ENCODE data around the gene VPS16. TPM values are rescaled to one million over a fixed set of nuclear protein-coding genes. Genes with fewer than 3 reads are reported as not detected.
A peak's percentile ranks its signal among the peaks of the same experiment; 100 is the strongest.

Gene VPS16
- total RNA-seq, 2 experiments from 2014 or later, result 38.2 to 40.6 TPM

DNA sequence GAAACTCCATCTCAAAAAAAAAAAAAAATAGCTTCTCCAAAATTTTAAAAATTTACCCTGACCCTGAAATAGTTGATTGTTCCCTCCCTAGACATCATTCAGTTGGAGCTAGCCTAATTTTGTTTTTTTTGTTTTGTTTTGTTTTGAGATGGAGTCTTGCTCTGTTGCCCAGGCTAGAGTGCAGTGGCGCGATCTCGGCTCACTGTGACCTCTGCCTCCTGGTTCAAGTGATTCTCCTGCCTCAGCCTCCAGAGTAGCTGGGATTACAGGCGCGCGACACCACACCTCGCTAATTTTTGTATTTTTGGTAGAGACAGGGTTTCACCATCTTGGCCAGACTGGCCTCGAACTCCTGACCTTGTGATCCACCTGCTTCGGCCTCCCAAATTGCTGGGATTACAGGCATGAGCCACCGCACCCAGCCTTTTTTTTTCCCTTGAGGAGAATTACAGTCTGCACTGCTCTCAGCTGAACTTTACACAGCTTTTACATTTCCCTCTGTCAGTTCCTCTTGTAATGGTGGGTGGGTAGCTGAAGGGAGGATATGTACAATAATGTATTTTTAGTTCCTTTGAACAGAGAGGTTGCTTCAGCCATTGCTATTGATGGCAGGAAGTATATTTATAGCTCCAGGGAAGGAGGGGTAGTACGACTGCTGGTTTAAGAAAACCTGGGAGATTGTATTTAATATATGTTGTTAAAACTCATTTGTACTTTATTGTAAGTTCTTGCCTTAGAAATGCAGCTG, 60.5 kb downstream of the VPS16 start:
- no peaks in the 10 kb centered on the region for H3K9me3 Mint-ChIP-seq
- peak overlapping the region; percentile 32 for H3K4me3 Mint-ChIP-seq
- peaks cover 66% of the 10 kb centered on the region for H3K4me1 Mint-ChIP-seq (ENCODE audit: low read depth)
- peak; percentile 57 for ATAC-seq (ENCODE audit: poor library complexity)
- H3K36me3 Mint-ChIP-seq (ENCODE audit: low read depth), result peaks cover 14% of the 10 kb centered on the region
- Histone ChIP-seq H3K4me1 (ENCODE audit: insufficient read depth, low read length) (peaks cover 19% of the 10 kb centered on the region), H3K27ac (ENCODE audit: low read depth in 1 of 2, low read length in 2 of 2) (no peak overlapping the region), H3K36me3 (ENCODE audit: insufficient read depth, low read length) (peaks cover 2% of the 10 kb centered on the region), H3K4me3 (ENCODE audit: low read length) (no peak overlapping the region), H3K27me3 (ENCODE audit: control insufficient read depth in 1 of 2, insufficient read depth in 2 of 2, low read length in 2 of 2) (no peaks in the 10 kb centered on the region), H3K9me3 (ENCODE audit: control insufficient read depth in 1 of 2, insufficient read depth in 1 of 2, low read length in 2 of 2) (no peaks in the 10 kb centered on the region)
- no peaks in the 10 kb centered on the region for H3K27me3 Mint-ChIP-seq
- TF ChIP-seq, protein P1, sequence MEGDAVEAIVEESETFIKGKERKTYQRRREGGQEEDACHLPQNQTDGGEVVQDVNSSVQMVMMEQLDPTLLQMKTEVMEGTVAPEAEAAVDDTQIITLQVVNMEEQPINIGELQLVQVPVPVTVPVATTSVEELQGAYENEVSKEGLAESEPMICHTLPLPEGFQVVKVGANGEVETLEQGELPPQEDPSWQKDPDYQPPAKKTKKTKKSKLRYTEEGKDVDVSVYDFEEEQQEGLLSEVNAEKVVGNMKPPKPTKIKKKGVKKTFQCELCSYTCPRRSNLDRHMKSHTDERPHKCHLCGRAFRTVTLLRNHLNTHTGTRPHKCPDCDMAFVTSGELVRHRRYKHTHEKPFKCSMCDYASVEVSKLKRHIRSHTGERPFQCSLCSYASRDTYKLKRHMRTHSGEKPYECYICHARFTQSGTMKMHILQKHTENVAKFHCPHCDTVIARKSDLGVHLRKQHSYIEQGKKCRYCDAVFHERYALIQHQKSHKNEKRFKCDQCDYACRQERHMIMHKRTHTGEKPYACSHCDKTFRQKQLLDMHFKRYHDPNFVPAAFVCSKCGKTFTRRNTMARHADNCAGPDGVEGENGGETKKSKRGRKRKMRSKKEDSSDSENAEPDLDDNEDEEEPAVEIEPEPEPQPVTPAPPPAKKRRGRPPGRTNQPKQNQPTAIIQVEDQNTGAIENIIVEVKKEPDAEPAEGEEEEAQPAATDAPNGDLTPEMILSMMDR (IDR thresholded peaks at IDR 0.05), result no peak
- intact Hi-C loops (cut with DNase I, micrococcal nuclease), result no loop called here
- CTCF ChIA-PET, result no interaction called here
- POLR2A ChIA-PET, result interaction anchor here (0.7 to 1.2 kb wide), 5 partner anchors 27 to 1816 kb away, joined by 3 to 4 read pairs (median 3); partner anchors contain the start of genes PCED1A, PTPRA and VPS16
- peak in 1 of 14 experiments; percentile 26 for DNase-seq
- peak overlapping the region; percentile 8 for H3K27ac Mint-ChIP-seq

- H3K27ac Mint-ChIP-seq, result no peak overlapping the region
- H3K9me3 ChIP-seq (ENCODE audit: control insufficient read depth in 1 of 2, insufficient read depth in 1 of 2, low read length in 2 of 2), result no peaks in the 10 kb centered on the region
- CTCF ChIA-PET, result no interaction called here
- H3K27me3 ChIP-seq (ENCODE audit: control insufficient read depth in 1 of 2, insufficient read depth in 2 of 2, low read length in 2 of 2), result no peaks in the 10 kb centered on the region
- H3K4me1 Mint-ChIP-seq (ENCODE audit: low read depth), result peaks cover 67% of the 10 kb centered on the region
- peaks cover 11% of the 10 kb centered on the region for H3K36me3 Mint-ChIP-seq (ENCODE audit: low read depth)
- POLR2A ChIA-PET, result no interaction called here
- H3K27me3 Mint-ChIP-seq, result no peaks in the 10 kb centered on the region
- H3K36me3 ChIP-seq (ENCODE audit: insufficient read depth, low read length), result peaks cover 2% of the 10 kb centered on the region
- no peak for ATAC-seq (ENCODE audit: poor library complexity)
- peaks cover 19% of the 10 kb centered on the region for H3K4me1 ChIP-seq (ENCODE audit: insufficient read depth, low read length)
- no peak overlapping the region for H3K4me3 ChIP-seq (ENCODE audit: low read length)
- DNase-seq, result no peak
- intact Hi-C loops (cut with DNase I, micrococcal nuclease), result no loop called here
- H3K27ac ChIP-seq (ENCODE audit: low read depth in 1 of 2, low read length in 2 of 2), result no peak overlapping the region
- H3K9me3 Mint-ChIP-seq, result no peaks in the 10 kb centered on the region
- H3K4me3 Mint-ChIP-seq, result no peak overlapping the region
- TF ChIP-seq, protein P1 (IDR thresholded peaks at IDR 0.05), result no peak
These were observed 61.7 kb downstream of the VPS16 start for GRCh38 chr20:2902291-2902690.

DNA sequence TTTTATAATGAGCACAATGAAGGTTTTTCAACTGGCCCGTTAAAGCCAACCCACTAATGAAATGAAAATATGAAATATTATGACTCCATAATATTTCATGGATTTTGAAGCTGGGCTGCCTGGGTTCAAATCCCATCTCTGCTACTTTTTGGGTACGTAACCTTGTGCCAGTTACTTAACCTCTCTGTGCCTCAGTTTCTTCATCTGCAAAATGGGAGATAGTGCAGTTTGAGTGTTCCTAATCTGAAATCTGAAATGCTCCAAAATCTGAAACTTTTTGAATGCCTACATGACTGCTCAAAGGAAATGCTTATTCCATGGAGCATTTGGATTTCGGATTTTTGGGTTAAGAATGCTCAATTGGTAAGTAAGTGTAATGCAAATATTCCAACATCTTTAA, 62.3 kb downstream of the VPS16 start:
- POLR2A ChIA-PET, result no interaction called here
- Histone ChIP-seq H3K27me3 (ENCODE audit: control insufficient read depth in 1 of 2, insufficient read depth in 2 of 2, low read length in 2 of 2) (no peaks in the 10 kb centered on the region), H3K4me3 (ENCODE audit: low read length) (no peak overlapping the region), H3K36me3 (ENCODE audit: insufficient read depth, low read length) (peaks cover 2% of the 10 kb centered on the region), H3K4me1 (ENCODE audit: insufficient read depth, low read length) (peaks cover 19% of the 10 kb centered on the region), H3K9me3 (ENCODE audit: control insufficient read depth in 1 of 2, insufficient read depth in 1 of 2, low read length in 2 of 2) (no peaks in the 10 kb centered on the region), H3K27ac (ENCODE audit: low read depth in 1 of 2, low read length in 2 of 2) (no peak overlapping the region)
- H3K4me1 Mint-ChIP-seq (ENCODE audit: low read depth), result peaks cover 67% of the 10 kb centered on the region
- CTCF ChIA-PET, result no interaction called here
- peaks cover 11% of the 10 kb centered on the region for H3K36me3 Mint-ChIP-seq (ENCODE audit: low read depth)
- ATAC-seq (ENCODE audit: poor library complexity) (no peak), DNase-seq (no peak)
- H3K4me3 Mint-ChIP-seq, result no peak overlapping the region
- TF ChIP-seq, protein P1 (IDR thresholded peaks at IDR 0.05), result no peak
- H3K9me3 Mint-ChIP-seq, result no peaks in the 10 kb centered on the region
- H3K27ac Mint-ChIP-seq, result no peak overlapping the region
- intact Hi-C loops (cut with DNase I, micrococcal nuclease), result no loop called here
- H3K27me3 Mint-ChIP-seq, result no peaks in the 10 kb centered on the region
